Suprapubic skin (tissue), 4 donors: ENCODE measurements around the gene SUSD5.

ENCODE experiments used
- CTCF ChIP-seq, 2 donors: fragments of 200-600 bp in 1 of 2; fragments of 450-650 bp in 1 of 2; sonication (generic) in 1 of 2; IDR thresholded peaks; one replicate each; pipeline ENCODE4 v1.5.1; 2016 to 2019; ENCODE audit warnings: antibody characterized with exemption in 2 of 2, mild to moderate bottlenecking in 1 of 2, moderate library complexity in 1 of 2
- EP300 ChIP-seq: sonication (generic); formaldehyde crosslinking; IDR thresholded peaks from one replicate; pipeline ENCODE4 v1.6.1; 2017; ENCODE audit warnings: antibody characterized with exemption
- POLR2A ChIP-seq, 2 donors: fragments of 450-650 bp; IDR thresholded peaks; one replicate each; pipeline ENCODE4 v1.6.1; 2017; ENCODE audit warnings: antibody characterized with exemption in 2 of 2, mild to moderate bottlenecking in 2 of 2, moderate library complexity in 2 of 2
- POLR2AphosphoS5 ChIP-seq, 3 donors: sonication (generic); formaldehyde crosslinking; IDR thresholded peaks; one replicate each; pipeline ENCODE4 v1.6.1; 2017; ENCODE audit warnings: antibody characterized with exemption in 3 of 3

DNA sequence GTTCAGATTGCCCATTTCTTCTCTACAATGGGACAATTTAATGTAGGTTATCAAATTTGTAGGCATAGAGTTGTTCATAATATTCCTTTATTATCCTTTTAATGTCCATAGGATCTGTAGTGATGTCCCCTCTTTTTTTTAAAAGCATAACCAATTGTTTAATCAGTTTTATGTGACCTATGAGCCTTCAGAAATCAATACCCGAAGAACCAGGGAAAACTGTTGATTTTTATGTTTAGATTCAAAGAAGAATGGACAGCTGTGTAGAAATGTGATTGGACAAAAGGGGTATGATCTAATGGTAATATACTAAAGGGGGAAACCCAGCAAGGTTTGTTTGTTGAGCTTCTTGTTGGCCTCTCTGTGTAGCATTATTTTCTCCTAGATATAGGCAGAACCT is 39.5 kb downstream of the SUSD5 start:
- TF ChIP-seq CTCF (IDR thresholded peaks at IDR 0.05) (no peak), POLR2AphosphoS5 (IDR thresholded peaks at IDR 0.05) (no peak), POLR2A (IDR thresholded peaks at IDR 0.05) (no peak), EP300 (no peak)
